Activated CD4-positive, alpha-beta T cell treated with anti-CD3 and anti-CD28 coated beads, Interleukin-2, Interleukin-4, amounts not matched to agents 100 ng/mL and 50 ng/mL, durations not matched to agents 16 hours and 8 hours (primary cell): ENCODE results near the gene RBM4.
"Not testable (repeated sequence)": the region's sequence is repeated elsewhere in the genome, so short reads cannot be mapped to it uniquely, and the experiment has no call there.

ENCODE experiments used
- DNase-seq: peaks from one replicate; pipeline ENCODE4 v3.0.0-alpha.2; 2020; ENCODE audit warnings: low spot score

RBM4 gene, protein sequence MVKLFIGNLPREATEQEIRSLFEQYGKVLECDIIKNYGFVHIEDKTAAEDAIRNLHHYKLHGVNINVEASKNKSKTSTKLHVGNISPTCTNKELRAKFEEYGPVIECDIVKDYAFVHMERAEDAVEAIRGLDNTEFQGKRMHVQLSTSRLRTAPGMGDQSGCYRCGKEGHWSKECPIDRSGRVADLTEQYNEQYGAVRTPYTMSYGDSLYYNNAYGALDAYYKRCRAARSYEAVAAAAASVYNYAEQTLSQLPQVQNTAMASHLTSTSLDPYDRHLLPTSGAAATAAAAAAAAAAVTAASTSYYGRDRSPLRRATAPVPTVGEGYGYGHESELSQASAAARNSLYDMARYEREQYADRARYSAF

DNA sequence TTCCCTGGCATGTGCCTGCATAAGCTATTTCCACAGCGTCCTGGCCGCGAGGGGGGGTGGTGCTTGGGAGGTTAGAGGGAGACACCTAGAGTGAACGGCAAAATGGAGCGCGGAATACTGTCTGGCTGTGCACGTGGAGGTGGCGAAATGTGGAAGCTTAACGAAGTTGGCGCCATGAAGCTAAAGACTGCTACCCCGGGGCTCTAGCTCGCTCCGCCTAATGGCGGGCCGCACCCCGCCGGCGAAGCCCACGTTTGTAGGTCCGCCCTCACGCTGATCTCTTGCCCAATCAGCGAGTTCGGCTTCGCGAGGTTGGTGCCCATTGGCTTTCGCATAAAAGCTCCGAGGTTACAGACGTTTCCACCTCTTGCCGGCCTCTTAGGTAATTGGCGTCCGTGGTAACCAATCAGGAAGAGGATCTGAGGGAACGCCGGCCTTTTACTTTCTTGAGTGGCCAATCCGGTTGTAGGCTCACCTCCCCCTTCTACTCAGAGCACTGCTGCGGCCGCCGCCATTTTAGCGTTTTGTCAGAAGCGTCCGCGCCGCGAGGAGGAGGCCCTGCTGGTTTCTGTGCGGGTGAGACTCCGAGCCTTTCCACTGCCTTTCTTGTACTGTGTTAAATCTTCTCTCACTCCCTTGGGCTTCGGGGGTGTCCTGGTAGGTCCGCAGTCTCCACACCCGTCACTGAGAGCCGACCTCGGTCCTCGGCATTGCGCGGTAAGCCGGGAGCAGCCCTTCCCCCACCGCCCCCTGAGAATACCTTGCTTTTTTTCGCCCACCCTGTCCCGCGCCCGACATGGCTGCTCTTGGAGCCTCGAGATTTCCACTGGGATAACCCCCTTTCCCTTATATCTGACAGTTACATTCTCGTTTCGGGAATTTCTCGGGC lies at the start of gene RBM4:
Gene RBM4, plus strand, starts transcription at position 527 of the 889 bp plus-strand sequence. CDS start 1,009 bp downstream, outside the sequence.
- DNase-seq: peak; percentile 99

DNA sequence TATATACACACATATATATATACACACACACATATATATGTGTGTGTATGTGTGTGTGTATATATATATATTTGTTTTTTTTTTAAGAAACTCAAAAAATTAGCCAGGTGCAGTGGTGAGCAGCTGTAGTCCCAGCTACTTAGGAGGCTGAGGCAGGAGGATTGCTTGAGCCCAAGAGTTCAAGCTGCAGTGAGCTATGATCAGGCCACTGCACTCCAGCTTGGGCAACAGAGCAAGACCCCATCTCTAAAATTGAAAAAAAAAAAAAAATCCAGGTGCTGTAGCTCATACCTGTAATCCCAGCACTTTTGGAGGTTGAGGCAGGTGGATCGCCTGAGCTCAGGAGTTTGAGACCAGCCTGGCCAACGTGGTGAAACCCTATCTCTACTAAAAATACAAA lies 49.2 kb upstream of the RBM4 start:
- DNase-seq: not testable (repeated sequence)

DNA sequence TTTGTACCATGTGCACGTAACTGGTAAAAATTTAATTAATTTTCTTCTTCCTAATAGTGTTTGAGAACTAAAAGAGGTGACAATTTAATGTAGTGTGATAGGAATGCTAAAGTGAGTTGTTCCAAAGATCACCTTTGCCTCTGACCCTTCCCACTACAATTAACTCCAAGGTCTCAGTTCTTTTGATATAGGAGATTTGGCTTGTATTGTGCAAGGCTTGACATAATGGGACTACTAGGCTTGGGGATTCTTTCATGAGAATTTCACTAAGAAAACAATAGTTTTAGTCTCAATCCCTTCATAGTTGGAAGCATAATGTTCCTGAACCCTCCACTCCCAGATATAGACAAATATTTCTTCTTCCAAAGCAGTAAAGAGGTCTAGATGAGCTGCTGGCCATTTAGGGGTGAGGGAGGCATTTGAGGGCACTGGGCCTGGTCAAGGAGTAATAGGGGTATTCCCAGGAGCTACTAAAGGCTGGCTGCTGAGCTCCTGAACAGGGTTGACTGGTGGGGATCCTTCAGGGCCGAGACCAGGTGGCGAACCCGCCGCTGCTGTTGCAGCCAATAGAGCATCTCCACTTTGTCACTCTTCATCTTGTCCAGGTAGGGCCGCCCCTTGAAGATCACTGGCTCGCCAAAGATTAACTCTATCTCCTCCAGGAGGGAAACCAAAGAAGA lies 48.4 kb upstream of the RBM4 start:
- DNase-seq: no peak

DNA sequence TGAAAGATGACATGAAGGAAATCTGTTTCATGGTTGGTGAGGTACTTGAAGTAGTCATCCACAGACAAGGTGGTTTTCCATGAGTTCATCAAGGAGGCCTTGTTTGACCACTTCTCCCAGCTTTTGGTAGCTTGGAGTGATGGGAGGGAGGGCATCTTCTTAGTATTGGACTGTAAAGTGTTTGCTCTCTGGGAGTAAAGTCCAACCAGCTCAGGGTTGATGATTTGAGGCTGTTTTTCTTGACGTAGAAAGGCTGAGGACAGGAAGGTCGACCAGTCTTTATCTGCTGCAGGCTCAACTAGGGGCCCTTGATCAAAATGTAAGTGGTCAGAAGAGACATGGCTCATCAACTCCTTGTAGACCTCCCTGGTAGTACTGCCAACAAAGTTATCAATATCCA lies 47.3 kb upstream of the RBM4 start:
- no peak for DNase-seq

DNA sequence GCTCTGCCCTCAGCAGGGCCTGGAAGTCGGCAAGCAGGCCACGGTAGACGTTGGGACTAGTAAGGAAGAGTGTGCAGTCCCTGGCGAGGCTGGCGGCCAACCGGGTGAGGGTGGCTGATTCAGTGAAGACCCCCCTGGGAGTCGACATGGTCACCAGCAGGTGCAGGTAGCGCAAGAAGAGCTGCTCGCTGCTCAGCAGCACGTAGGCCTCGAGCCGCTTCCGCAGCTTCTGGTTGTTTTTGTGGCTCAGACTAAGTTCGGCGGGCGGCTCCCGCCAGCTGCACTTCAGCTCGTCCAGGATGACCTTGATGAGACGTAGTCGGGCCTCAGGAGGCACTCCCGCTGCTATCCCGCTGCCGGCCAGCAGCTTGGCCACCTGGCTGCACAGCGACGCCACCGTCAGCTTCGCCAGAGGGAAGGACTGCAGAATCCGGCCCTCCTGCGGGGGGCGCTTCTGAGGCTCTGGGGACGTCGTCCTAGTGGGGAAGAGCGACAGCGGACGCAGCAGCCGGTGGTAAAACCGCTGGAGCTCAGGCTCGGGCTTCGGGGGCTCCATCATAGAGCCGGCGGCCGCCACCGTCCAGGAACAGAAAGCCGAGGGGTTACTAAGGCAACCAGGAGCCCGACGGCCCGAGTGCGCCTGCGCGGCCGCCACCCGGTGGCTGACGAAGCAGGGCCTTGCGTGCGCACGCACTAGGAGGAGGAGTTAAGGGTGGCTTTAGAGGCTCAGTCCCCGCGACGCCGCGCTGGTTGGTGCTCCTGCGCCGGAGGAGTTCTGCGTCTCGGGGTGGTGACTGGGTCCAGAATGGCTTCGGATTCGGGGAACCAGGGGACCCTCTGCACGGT lies 45.8 kb upstream of the RBM4 start, which contains the start of the genes CCDC87 and CCS:
Gene CCDC87, minus strand, starts transcription at position 607 of the 846 bp plus-strand sequence. Its CDS starts 48 bp downstream, at position 559.
Gene CCS, plus strand, starts transcription at position 729 of the 846 bp plus-strand sequence. Its CDS starts 77 bp downstream, at position 806.
- DNase-seq: peak; percentile 98

DNA sequence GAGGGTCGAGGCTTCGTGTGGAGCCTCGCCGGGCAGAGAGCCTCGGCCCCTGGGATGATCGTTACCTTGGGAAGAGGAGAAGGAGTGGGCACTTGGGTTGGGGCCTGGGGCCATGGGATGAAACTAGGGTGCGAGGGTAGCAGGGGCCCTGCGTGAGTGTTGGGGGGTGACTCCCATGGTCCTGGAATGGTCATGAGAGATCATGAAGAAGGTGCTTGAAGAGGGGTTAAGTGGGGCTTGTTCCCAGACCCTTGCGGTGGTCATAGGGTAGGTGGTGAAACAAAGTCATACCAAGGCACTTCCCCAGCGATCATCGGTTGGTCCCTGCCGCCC lies 45.2 kb upstream of the RBM4 start:
- DNase-seq: no peak

DNA sequence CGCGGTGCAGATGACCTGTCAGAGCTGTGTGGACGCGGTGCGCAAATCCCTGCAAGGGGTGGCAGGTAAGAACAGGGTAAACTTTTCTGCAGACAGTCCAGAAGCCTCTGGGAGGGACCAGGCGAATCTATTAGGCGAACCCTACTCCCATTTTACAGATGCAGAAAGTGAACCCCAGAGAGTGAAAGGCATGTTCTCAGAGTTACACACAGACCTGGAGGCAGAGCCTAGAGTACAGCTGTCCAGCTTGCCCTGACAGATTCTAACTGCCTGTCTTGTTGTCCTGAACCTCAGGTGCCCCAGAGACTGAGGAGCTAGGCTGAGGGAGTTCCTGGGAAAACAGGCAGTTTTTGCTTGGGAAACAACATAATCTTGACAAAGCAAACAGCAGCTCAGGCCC lies 44.9 kb upstream of the RBM4 start:
- no peak for DNase-seq

DNA sequence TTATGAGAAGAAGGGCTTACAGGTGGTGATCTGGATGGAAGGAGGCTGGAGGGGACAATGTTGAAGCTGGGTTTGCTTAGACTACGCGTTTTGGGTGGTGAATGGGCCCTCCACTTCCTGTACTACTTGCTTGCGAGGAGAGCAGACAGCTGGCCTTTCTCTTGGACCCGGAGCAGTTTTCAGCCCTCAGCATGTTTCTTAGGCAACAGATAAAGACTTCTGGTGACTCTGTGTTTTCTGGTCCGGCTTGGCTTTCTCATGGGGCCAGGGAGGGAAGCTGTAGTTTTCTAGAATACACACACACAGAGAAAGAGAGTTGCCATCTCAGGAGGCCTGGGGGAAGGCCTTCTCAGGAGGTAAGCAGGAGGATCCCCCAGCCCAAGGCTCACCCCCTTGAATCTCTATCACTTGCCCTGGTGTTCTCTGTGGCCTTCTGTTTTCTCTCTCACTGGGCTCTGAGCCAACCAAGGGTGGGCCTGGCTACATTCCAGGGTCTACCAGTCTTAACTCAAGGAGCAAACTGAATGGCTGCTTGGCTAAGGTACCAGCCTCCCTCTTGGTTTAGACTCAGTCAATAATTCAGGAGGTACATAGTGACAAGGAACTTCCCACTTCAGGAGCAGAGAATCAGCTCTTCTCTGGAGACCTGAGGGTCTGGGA lies 43.1 kb upstream of the RBM4 start:
- no peak for DNase-seq

DNA sequence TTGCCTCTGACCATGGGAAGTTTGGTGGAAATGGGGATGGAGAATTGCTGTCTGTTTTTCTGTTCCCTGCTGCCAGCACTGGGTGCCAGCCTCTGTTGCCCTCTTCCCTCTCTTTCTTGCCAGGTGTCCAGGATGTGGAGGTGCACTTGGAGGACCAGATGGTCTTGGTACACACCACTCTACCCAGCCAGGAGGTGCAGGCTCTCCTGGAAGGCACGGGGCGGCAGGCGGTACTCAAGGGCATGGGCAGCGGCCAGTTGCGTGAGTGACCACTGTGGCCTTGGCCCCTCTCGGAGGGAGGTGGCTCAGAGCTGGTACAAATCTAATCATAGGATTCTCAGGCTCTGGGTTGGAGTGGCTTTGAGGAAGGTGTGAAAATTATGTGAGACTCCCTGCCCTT lies 39.5 kb upstream of the RBM4 start:
- DNase-seq: no peak

DNA sequence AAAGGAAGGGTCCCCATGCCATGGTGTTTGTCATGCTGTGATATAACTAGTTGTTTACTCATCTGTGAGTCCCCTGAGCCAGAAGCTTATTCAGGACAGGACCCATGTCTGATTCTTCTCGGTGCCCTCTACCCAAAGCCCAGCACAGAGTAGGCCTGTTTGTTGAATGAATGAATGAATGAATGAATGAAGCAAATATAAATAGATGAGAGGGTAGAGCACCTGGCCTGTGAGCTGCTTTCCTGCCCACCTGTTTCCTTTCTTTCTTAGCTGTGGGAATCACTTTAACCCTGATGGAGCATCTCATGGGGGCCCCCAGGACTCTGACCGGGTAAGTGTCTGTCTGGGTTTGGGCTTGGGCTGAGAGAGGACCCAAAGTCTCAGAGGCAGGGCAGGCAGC lies 38.3 kb upstream of the RBM4 start:
- DNase-seq: no peak

DNA sequence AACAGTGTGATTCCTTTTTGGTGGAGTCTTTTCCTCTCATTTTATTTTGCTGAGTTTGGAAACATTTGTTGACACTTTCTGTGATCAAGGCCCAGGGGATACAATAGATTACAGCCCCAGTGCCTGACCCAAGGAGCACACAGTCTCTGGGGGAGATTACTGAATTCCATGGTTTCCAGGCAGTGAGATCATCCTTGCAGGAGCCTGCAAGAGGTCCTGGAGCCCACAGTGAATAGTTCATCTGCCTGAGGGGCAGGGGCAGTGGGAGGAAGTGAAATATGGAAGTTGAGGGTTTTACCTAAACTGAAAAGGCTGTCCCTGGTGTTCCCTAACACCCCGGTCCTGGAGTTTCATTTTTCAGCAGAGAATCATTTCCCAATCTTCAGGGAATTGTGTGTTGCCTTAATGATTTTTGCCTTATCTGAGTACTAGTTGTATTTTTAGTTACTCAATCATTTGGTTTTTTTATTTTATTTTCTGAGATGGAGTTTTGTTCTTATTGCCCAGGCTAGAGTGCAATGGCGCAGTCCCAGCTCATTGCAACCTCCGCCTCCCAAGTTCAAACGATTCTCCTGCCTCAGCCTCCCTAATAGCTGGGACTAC lies 37.8 kb upstream of the RBM4 start:
- no peak for DNase-seq

DNA sequence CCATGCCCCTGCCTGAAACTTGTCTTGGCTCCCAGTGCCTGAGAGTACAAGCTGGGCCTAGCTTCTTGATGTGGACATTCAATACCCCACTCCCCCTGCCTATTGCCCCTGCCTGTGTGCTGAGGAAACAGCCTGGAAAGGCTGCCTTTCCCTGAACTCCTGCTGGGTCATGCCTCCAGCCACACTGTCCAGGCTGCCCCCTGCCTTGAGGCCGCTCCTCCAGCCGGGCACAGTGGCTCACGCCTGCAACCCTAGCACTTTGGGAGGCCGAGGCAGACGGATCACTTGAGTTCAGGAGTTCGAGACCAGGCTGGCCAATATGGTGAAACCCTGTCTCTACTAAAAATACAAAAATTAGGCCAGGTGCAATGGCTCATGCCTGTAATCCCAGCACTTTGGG lies 35.4 kb upstream of the RBM4 start:
- DNase-seq: no peak

DNA sequence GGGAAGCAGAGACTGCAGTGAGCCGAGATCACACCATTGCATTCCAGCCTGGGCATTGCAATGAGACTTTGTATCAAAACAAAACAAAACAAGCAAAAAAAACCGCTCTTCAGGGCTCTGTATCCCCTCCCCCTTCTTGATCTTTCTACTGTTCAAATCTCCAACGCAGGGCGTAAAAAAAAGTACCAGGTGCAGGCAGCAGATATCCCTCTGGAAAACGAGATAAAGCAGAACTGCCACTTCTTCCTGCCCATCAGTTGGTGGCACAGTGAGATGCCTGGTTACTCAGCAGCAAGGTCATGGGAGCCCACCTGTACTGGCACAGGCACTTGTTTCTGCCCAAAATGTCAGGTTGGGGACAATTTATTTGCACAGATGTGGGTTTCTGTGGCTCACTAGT lies 34.3 kb upstream of the RBM4 start:
- DNase-seq: no peak

DNA sequence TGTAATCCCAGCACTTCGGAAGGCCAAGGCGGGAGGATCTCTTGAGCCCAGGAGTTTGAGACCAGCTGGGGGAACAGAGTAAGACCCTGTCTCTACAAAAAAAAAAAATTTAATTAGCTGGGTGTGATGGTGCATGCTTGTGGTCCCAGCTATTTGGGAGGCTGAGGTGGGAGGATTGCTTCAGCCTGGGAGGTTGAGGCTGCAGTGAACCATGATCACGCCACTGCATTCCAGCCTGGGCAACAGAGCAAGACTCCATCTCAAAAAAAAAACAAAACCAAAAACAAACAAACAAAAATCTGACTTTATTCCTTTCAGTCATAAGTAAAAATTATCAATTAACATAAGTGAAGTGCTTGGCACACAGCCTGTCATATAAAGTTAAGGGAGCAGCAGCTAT lies 31.9 kb upstream of the RBM4 start:
- DNase-seq: not testable (repeated sequence)

DNA sequence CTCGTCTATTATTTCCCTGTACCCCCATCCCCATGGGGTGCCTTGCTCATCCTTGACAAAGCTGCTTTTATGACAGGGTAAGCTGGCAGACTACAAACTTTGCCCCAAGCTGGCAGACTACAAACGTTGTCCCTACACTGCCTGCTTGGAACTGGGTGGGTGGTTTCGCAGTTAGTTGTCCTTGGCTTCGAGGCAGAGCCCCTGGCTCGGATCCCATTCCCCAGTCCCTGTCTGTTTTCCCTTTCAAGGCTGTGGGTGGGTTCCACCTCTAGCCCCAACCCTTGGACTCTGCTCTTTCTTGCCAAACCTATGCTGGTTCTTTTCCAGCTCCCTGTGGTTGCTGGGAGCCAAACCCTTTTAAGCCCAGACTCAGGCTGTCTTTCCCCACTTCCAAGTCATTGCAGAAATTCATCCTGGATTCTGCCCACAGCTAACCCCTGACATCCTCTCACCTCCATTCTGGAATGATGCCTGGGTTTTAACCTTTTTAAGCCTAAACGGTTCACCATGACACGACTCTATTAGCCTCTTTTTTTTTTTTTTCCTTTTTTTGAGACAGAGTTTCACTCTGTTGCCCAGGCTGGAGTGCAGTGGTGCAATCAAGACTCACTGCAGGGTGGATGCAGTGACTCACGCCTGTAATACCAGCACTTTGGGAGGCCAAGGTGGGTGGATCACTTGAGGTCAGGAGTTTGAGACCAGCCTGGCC lies 31.2 kb upstream of the RBM4 start:
- DNase-seq: no peak

DNA sequence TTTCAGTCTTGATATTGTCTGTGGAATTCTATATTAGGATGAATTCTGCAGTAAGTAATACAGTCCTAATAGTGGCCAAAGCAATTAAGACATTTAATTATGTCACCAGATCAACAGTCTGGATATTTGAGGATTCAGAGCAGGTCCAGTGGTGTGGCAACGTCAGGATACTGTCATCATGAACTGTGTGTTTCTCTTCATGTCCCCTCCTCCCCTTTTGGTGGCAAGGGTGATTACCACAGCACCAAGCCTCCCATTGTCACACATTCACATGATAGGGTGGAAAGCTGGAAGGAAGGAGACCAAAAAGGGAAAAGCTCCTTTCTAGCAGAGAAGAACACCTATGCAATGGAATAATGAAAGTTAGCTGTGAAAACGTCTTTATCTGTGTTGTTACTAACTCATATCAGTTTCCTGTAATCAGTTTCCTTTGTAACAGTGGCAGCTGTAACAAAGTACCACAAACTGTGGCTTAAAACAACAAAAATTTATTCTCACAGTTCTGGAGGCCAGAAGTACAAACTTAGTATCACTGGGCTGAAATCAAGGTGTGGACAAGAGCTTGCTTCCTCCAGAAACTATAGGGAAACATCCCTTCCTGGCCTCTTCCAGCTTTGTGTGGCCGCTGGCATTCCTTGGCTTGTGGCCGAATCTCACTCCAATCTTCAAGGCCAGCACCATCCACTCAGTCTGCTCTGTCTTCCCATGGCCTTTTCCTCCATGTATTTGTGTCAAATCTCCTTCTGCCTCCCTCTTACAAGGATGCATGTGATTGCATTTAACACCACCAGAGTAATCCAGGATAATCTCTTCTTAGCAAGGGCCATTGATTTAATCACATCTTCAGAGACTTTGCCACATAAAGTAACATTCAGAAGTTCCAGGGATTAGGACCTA lies 28.5 kb upstream of the RBM4 start:
- no peak for DNase-seq

DNA sequence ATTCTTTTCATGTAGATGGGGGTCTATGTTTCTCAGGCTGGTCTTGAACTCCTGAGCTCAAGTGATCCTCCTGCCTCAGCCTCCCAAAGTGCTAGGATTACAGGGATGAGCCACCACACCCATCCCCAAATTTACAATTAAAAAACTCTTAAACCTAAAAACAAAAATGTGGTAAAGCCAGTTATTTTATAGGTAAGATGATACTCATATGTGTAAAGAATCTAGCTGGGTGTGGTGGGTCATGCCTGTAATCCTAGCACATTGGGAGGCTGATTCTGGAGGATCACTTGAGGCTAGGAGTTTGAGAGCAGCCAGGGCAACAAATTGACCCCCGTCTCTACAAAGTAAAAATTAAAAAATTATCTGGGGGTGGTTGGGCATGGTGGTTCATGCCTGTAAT lies 26.0 kb upstream of the RBM4 start:
- no peak for DNase-seq

DNA sequence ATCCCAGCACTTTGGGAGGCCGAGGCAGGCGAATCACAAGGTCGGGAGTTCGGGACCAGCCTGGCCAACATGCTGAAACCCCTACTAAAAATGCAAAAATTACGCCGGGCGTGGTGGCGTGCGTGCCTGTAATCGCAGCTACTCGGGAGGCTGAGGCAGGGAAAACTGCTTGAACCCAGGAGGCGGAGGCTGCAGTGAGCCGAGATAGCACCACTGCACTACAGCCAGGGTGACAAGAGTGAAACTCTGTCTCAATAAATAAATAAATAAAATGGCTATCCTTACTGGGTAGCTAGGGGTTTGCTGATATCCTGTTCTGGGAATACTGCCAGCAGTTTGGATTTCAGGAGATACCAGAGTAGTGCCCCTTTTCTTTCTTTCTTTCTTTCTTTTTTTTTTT lies 24.4 kb upstream of the RBM4 start:
- no peak for DNase-seq
